NCI-H524 (cell line): Measurements from ENCODE around the gene TNS1.
"Not testable (repeated sequence)": the region's sequence is repeated elsewhere in the genome, so short reads cannot be mapped to it uniquely, and the experiment has no call there.

ENCODE experiments used
- DNase-seq, 2 experiments: peaks; one replicate each; lab custom pipeline; 2025; lab: John Stamatoyannopoulos, UW

TNS1 gene

GRCh38 chr2:217798743-217799562 is 203.8 kb downstream of the TNS1 start:
- no peak for DNase-seq

GRCh38 chr2:217798191-217798590 is 204.6 kb downstream of the TNS1 start:
- DNase-seq: no peak

- peak in 1 of 2 experiments; percentile 4 for DNase-seq
Measured at GRCh38 chr2:217797661-217798069, 205.1 kb downstream of the TNS1 start.

GRCh38 chr2:217797165-217797564 is 205.6 kb downstream of the TNS1 start:
- DNase-seq: no peak

GRCh38 chr2:217795706-217796465 is 206.9 kb downstream of the TNS1 start:
- DNase-seq: no peak

- no peak for DNase-seq
Measured at GRCh38 chr2:217795067-217795466, 207.7 kb downstream of the TNS1 start.

- DNase-seq: no peak
Measured at GRCh38 chr2:217794133-217794986, 208.4 kb downstream of the TNS1 start.

GRCh38 chr2:217793566-217794132 is 209.1 kb downstream of the TNS1 start:
- DNase-seq: no peak

- no peak for DNase-seq
Measured at GRCh38 chr2:217792626-217793527, 209.9 kb downstream of the TNS1 start.

- no peak for DNase-seq
Measured at GRCh38 chr2:217791551-217791950, 211.2 kb downstream of the TNS1 start.

GRCh38 chr2:217790681-217791392 is 212.0 kb downstream of the TNS1 start:
- DNase-seq: no peak

GRCh38 chr2:217790195-217790594 is 212.6 kb downstream of the TNS1 start:
- no peak for DNase-seq

- DNase-seq: no peak
Measured at GRCh38 chr2:217789736-217790181, 213.0 kb downstream of the TNS1 start.

- peak; percentile 41 to 64 for DNase-seq
Measured at GRCh38 chr2:217789003-217789735, 213.6 kb downstream of the TNS1 start.

- no peak for DNase-seq
Measured at GRCh38 chr2:217788669-217789002, 214.2 kb downstream of the TNS1 start.

GRCh38 chr2:217787160-217787877 is 215.5 kb downstream of the TNS1 start:
- DNase-seq: no peak

- DNase-seq: not testable (repeated sequence)
Measured at GRCh38 chr2:217786560-217786959, 216.2 kb downstream of the TNS1 start.

GRCh38 chr2:217785544-217786045 is 217.2 kb downstream of the TNS1 start:
- DNase-seq: peak in 1 of 2 experiments; percentile 66
